ENCODE measurements around the gene HOTAIR.

DNA sequence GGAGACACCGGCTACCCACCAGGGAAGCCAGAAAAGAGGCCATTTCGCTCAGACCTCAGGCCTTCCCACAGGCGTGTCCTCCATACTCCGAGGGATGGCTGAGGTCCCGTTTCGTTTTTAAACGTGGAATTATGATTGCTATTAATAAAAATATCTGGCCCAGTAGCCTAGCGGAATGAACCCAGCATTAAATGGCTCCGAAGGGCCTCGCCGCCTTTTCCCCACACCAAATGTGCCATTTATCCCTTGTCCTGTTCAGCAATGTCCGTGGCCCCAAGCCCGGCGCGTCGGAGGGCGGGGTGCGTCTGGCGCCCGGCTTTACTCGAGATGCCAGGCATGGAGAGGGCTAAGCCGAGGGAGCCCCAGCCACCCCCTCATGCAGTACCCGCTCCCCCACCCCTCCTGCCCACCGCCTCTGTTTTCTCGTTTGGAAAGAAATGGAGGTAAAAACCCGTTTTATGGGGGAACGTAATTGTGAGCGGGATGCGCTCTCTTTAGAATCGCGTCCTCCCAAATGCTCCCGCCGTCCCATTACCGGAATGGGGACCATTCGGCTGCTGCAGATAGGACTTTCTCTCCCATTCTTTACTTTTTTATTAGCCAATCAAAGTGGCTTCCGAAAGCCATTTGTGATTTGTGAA is 39.7 kb upstream of the HOTAIR start:
- no peak for TF ChIP-seq POLR2AphosphoS5 (IDR thresholded peaks at IDR 0.05)
- TF ChIP-seq EP300 (IDR thresholded peaks at IDR 0.05): no peak

Measured in stomach (tissue), 4 donors.